GM19351 (cell line): ENCODE measurements around the gene EIF5B.
A peak's percentile ranks its signal among the peaks of the same experiment; 100 is the strongest.

ENCODE experiments used
- ATAC-seq: cut with Tn5 transposase; IDR thresholded peaks from one replicate; pipeline ENCODE4 v1.9.1; 2021; ENCODE audit warnings: mild to moderate bottlenecking, moderate library complexity; ENCODE audit not compliant: unreplicated experiment

Gene EIF5B

DNA sequence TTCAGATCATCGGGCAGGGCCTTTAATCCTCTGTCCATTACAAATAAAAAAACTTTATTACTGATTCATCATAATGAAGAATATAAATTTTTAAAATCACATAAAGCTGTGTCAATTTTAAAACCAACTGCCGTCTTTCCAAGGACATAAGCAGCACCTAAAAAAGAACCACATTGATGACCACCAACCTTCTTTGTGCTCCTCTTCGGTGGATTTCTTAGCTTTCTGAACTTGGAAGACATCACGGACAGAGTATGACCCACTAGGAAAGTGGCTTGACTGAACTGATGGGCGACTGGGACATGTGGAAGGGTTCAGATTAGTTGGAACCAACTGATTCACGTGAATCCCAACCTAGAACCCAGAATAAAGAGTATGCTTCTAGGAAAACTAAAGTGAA is 68.9 kb downstream of the EIF5B start:
- no peak for ATAC-seq

DNA sequence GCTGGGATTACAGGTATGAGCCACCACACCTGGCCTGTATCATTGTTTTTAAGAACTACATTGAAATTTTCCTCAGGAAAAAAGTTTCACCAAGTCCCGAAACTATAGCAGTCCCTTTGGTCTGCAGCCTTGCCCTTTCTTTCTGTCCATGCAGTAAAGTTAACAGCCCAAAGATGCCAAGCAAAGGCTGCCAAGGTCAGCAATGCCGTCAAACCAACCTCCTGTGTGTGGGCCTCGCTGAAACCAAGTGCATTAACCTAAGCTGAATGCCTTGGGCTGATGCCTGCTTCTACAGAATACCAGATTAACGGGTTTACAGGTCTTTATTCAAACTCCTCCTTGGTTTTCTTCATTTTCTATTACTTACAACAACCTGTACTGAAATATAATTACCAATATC is 73.1 kb downstream of the EIF5B start:
- ATAC-seq, result no peak

DNA sequence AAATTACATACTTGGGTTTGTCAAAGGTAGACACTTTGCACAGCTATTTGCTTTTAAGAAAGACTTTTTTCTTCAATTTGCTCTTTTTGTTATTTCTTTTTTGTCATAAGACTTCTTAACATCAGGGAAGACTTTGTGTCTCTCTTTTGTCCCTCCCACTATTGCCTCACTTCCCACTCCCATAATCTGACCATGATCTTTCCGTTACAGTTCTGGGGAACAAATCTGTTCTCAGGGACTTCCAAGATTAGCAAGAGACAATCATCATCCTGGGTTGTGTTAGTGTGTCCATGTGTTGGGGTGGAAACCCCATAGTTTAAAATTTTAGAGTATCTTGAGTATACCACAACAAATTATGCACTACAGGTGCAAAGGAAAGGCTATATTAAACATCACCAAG is 77.4 kb downstream of the EIF5B start:
- no peak for ATAC-seq

DNA sequence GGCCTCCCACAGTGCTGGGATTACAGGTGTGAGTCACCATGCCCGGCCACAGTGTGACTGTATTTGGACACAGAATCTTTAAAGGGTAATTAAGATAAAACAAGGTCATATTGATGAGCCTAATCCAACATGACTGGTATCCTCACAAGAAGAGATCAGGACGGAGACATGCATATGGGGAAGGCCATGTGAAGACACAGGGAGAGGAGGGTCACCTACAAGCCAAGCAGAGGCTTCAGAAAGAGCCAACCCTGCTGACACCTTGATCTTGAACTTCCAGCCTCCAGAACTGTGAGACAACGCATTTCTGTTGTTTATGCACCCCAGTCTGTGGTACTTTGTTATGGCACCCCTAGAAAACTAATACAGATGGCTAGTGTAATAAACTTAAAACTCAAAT is 80.2 kb downstream of the EIF5B start:
- ATAC-seq, result no peak

DNA sequence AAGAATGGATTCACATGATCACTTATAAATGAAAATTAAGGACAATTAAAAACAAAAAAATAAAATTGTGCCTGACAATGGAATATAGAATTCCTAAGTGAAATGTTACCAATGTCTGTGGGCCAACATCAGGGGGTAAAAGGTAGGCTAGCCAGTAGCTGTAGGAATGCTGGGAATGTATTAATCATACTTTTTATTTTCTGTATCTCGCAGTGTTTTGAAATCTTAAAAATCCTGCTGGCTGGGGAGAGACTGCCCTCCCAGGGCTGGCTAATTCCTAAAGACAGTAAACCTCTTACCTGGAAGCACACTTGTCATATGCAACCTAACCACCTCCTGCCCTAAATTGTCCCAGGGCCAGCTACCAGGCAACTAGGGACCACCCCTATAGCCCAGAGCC is 82.8 kb downstream of the EIF5B start:
- no peak for ATAC-seq

DNA sequence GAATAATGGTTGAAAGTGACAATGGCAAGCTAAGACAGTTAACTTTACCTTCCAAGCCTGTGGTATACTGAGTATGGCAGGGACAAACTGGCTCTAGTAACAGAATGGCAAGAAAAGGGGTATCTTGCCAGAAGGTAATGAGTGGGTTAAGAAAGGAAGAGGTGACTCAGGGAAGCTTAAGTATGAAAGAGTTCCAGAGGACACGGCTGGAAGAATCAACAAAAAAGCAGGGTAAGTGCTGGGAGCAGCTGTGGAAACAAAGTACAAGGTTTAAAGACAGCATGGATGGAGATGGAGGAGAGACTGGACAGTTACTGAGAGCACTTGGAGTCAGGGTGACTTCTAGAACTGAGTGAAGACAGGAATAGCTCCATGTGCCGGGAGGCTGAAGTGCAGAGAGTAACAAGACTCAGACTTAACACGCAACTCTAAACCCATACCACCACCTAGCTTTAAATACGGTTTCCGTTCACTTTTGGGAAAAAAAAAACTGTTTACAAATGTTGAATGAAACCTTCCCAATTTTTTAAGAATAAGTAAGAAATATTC is 83.6 kb downstream of the EIF5B start:
- no peak for ATAC-seq

DNA sequence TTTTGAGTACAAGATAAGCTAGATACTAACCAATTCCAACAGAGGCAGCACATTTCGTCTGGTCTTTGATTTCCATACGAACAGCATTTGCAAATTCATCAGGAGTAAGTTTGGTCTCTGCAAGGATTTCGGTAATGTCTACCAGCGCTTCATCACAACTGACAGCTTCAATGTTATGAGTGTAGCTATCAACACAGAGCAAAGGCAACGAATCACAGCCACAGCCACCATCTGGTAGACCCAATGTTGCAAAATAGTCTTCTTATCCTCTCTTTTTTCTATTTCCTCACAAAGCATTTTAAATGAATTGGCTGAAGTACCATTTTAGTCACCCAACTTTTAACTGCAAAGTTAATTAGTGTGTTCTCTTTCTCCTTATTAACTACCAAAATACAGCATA is 84.3 kb downstream of the EIF5B start:
- no peak for ATAC-seq

DNA sequence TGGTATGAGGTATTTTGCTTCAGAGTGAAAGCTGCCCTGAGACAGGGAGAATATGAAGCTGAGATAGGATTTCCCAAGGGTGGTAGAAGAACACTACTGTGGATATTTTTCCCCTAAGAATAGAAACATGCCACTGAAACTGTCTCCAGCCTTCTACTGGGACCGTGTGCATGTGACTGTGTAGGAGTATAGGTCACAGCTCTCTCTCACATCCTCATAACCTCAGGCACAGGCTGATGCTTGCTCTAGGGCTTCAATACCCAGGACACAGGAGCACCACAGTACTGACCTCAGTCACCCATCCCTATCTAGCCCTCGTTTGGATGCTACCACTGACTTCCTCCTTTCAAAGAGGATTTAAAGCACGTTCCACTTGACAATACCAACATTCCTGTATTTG is 85.4 kb downstream of the EIF5B start:
- peak; percentile 73 for ATAC-seq

DNA sequence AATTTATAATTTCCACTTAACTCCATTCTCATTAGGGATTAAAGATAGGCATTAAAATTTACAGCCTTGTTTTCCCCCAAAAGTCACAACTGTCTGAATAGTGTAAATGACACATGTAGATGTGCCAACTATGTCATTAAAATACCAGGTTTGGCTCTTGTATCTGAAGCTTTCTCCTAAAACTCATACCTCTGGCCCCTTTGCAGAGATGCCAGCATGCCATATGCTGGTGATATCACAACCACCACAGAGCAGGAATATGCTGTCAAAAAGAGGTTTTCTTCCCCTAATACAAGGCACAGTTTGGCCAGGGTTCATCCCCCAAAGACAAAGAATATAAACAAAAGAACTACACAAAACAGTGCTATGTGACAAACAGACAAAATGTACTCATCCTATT is 87.2 kb downstream of the EIF5B start:
- ATAC-seq, result no peak

DNA sequence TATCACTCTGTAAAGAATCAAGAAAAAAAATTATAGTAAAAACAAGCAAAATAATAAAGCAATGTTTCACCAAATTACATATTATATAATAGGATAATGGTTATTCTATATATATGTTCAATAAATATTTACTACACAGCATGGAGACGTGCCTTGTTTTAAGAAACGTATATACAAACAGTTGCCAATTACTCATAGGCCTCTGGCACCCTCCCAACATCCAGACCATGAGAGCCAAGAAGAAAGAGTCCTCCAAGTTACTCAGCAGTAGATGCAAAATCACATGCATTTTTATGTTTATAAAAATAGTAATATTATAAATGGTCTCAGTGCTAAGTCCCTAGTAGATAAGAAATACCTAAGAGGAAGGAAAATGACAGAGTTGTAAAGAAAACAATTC is 87.8 kb downstream of the EIF5B start:
- ATAC-seq, result no peak

DNA sequence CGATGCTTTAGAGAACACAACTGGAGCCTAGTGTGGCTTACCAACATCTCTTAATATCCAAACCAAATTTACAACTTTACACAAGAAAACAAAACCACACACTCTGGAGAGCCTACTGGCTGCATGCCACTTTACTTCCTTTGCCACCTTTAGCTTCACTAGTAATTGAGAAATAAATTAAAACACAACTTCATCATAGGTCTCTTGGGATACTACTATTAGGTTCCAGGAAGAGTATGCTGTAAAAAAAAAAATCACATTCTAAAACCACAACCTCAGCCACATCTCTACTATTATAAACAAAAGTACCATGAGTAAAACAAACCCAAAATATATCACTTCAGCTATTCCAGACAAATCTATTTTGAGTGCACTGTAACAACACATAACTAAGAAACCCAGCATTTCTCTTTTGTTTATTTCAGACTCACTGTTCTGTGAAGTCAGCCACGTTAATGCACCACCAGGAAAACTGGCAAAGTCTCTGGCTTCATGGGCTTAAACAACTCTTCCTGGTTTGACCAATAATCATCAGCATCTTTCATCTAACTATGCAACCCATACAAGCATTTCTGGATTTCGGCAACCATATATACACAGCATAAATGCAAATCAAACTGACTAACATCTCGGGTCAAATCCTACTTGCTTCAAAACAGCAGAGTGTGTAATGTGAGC is 93.6 kb downstream of the EIF5B start:
- ATAC-seq, result no peak

DNA sequence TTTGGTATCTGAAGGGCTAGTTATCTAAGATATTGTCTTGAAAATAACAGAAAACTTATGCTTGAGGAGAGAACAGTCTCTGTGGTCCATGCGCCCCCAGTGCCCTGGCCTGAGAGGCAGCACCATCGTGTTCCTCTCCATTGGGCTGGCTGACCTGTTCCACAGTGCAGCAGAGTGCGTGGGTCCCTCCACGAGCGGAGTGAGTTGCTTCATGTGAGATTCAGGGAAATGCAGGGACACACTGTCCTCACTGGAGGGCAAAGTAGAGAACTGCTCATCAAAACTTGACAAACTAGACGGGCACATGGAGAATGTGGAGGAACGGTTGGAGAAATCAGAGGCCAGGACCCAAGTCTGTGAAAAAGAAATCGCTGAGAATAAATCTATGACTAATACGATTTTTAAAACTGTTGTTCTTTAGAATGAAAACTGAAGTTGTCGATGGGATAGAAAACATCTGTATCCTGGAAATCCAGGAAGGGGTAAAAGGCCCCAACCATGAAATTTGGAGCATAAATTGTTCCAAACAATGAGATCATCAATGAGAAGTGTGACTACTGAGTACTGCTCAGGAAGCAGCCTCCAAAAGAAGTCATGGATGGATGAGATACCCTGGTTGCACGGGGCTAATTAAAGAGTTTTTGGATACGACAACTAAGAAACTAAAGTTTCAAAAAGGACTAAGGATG is 94.5 kb downstream of the EIF5B start:
- no peak for ATAC-seq

DNA sequence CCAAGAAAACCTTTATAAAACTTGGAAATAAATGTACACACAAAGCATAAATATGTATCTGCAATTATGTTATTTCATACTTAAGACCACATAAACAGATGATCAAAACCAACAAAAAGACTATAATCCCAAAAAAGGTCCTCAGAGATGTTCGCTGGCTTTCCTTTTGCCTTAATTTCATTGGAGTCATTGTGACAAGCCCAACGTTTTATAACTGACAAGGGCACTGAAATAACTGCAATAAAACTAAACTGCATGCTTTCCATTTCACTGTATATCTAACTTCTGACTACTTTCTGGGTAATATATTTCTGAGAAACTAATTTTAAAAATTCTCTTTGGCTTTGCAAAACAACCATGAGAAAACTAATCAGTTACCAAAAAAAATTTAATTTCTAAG is 96.2 kb downstream of the EIF5B start:
- no peak for ATAC-seq

DNA sequence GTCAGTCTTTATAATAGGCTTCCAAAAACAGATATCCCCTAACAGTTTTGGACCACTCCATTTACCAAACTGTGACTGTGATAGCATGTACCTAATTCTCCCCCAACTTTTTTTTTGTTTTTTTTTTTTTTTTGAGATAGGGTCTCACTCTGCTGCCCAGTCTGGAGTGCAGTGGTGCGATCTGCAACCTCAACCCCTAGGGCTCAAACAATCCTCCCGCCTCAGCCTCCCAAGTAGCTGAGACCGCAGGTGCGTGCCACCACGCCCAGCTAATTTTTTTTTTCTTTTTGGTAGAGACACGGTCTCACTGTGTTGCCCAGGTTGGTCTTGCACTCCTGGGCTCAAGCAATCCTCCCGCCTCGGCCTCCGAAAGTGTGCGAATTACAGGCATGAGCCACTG is 99.7 kb downstream of the EIF5B start:
- no peak for ATAC-seq

DNA sequence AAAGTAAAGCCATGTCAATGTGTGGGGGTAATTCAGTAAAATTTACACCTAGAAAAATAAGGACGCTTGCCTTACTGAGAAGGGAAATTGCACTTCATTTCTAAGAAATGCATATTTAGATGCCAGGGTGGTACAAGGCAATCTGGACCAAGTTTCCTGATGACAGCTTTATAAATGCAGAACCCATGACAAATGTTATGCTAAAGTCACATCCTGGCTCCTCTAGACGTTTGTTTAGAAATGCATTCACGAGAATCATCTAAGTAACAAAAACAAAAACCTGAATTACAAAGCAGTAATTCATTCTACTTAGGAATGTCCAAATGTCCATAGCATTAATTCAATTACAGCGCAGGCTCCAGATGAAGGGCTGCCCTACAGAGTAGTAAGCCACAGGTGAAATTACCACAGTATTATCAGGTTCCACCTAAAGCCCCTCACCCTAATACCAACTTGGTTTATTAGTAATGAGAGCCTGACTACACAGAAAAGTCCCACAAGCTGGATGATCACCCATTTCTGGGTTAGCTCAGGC is 102.8 kb downstream of the EIF5B start:
- ATAC-seq, result no peak

DNA sequence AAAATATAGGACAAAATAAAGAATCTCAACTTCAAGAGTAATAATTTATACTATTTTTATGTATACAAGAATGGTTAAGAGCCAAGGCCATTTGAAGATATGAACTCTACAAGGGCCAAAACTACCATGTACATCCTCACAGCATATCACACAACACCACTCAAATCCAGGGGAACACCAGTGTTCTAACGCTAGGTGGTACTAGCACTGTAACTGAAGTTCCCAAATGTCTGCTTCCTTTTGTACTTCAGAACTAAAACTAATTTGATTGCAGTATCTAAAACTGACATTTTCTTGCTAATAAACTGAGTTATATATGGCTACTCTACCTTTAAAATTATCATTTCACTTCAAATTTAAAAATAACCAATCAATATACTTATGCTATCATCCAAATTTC is 105.6 kb downstream of the EIF5B start:
- ATAC-seq, result no peak

DNA sequence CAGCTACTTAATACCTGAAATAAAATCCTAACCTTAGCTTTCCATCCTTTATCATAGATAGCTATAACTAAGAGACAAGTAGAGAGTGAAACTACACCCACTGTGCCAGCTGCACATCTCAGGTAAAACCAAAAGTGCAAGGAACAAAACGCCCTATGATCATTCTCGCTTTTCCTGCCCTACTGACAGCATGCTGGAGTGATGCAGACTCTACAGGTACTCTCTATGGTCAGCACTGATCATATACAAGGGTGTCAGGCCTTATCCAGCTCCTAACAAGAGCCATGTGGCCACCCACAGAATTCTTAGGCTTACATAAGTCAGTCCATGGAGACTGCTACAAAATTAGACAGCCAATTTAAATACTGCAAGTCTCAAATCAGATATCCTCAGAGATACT is 107.0 kb downstream of the EIF5B start:
- no peak for ATAC-seq

DNA sequence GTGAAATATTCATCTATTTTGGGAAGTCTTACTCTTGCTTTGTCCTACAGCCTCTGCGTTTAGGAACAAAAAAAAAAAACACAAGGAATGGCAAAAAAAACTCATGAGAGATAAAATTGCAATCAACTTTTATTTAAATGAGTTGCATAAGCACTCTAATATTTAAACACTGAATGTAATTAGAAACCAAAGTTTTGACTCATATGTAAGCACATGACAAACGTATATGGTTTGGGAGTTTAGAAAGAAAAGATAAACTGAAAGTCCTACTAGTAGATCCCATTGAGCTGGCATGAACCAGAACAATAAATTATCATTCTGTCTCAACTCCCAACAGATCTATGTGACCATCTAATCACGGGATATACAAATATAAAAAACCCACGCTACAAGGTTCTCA is 107.9 kb downstream of the EIF5B start:
- ATAC-seq, result no peak

DNA sequence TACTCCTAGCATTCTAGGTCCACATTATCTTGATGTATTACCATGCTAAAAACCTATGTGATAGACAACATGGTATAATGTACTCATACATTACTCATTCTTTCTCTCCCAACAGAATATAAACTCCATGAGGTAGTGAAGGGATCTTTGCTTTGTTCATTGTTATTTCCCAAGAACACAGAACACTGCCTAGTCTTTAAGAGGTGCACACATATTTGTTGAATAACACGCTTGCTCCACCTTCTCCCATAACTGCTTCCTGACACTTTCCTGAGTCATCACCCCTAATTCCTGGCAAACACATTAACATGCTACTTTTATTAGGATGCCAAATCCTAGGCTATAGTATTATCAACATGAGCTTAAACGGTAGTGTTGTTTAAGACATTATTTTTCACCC is 111.4 kb downstream of the EIF5B start:
- no peak for ATAC-seq

DNA sequence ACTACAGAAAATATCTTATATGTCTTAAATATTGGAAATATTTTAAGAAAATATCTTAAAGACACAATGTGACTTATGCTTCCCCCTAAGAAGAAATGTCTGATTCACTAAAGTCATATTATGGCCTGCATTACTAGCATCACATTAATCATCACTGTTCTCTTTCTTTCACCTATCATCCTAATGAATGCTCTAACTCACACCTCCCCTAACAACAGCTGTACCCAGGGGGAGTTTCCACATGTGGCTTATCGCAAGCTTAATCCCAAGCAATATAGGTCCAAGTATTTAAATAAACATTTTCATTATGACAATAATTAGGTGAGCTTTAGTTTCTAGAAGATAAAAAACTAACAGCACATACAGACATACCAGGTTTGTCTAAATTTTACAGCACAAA is 113.0 kb downstream of the EIF5B start:
- ATAC-seq, result no peak
